GM20000 (cell line): ENCODE data around the gene PLIN4.

Experiments
- DNase-seq: peaks from one replicate; pipeline ENCODE4 v3.0.0; 2012; ENCODE audit warnings: low spot score
- TF ChIP-seq, protein P1 (sequence below): IDR thresholded peaks from 2 replicates; pipeline ENCODE4 v1.5.1; 2012; ENCODE audit warnings: mild to moderate bottlenecking, control low read depth; ENCODE audit errors: extremely low read depth, missing control alignments

The PLIN4 gene

DNA sequence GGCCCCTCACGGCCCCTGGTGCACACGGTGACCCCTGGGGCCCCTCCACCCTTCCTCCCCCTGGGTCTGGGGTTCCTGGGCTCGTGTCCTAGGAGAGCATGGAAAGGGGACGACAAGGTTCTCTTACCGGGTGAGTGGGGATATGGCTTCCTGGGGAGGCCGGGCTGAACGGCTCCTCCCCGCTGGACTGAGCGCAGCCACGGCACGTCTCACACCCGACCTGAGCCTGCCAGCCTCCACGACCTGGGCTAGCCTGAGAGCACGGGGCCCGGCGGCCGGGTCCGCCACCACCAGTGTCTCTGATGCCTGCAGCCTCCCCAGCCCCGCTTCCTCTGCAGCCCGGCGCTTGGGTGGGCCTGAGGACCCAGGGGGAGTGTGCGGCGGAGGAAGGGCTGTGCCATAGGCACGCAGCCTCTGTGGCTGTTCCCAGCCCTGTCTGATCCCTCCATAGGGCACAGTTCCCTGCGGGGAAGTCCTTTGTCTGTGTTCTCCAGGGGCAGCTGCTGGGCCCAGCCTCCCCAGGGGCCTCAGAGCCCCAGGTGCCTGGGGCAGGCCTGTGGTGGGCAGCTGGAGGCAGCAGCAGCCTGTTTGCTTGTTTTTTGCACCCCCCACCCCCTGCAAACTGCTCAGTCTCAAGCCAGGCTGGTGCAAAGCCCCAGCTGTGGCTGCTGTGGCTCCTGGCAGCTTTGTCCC, 15.0 kb downstream of the PLIN4 start:
- DNase-seq: no peak
- TF ChIP-seq, protein P1, sequence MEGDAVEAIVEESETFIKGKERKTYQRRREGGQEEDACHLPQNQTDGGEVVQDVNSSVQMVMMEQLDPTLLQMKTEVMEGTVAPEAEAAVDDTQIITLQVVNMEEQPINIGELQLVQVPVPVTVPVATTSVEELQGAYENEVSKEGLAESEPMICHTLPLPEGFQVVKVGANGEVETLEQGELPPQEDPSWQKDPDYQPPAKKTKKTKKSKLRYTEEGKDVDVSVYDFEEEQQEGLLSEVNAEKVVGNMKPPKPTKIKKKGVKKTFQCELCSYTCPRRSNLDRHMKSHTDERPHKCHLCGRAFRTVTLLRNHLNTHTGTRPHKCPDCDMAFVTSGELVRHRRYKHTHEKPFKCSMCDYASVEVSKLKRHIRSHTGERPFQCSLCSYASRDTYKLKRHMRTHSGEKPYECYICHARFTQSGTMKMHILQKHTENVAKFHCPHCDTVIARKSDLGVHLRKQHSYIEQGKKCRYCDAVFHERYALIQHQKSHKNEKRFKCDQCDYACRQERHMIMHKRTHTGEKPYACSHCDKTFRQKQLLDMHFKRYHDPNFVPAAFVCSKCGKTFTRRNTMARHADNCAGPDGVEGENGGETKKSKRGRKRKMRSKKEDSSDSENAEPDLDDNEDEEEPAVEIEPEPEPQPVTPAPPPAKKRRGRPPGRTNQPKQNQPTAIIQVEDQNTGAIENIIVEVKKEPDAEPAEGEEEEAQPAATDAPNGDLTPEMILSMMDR: no peak

DNA sequence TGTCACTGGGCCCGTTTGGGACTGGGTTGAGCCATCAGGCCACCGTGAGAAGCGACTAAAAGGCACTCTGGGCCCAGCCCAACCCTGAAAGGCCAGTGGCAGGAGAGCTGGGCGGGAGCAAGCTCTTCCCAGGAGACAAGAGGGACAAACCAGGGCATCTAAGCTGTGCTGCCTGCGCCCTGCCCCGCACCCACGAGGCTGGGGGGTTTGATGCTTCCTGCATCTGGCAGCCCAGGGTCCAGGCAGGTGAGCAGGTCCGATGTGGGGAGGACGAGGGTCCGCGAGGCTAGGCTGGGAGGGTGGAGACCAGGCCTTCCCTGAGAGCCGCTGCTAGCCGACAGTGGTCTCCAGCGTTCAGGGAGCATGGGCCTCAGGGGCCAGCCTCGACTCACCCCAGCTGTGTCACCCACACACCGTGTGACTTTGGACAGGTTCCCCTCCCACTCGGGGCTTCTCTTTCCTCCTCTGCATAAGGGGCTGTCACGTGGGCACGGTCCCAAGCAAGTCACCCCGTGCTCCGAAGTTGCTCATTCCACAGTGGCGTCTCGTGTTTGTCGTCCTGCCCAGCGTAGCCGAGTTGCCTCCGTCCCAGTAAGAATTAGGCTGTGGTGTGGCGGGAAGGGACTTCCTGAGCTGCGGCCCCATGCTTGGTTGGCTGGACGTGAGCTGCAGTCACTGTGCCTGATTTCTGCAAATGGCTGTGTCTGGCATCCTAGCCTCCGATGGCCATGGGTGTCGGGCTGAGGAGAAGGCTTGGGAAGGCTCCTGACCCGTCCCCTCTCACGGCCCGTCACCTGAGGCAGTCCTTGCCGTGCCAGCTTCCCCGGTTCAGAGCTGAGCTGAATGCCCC, 15.8 kb downstream of the PLIN4 start:
- no peak for DNase-seq
- TF ChIP-seq, protein P1: no peak

DNA sequence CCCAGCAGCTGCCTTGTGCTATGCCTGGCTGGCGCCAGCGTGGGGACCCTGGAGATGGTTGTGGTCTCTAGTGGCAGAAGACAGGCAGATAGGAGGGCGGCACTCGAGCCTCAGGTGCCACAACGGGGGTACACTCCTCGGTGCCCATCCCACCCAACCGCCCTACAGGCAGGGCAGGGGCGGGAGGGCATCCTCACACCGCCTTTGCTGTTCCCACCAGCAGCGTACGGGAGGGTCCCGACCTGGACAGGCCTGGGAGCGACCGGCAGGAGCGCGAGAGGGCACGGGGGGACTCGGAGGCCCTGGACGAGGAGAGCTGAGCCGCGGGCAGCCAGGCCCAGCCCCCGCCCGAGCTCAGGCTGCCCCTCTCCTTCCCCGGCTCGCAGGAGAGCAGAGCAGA, 16.6 kb downstream of the PLIN4 start:
- TF ChIP-seq, protein P1: no peak
- no peak for DNase-seq

DNA sequence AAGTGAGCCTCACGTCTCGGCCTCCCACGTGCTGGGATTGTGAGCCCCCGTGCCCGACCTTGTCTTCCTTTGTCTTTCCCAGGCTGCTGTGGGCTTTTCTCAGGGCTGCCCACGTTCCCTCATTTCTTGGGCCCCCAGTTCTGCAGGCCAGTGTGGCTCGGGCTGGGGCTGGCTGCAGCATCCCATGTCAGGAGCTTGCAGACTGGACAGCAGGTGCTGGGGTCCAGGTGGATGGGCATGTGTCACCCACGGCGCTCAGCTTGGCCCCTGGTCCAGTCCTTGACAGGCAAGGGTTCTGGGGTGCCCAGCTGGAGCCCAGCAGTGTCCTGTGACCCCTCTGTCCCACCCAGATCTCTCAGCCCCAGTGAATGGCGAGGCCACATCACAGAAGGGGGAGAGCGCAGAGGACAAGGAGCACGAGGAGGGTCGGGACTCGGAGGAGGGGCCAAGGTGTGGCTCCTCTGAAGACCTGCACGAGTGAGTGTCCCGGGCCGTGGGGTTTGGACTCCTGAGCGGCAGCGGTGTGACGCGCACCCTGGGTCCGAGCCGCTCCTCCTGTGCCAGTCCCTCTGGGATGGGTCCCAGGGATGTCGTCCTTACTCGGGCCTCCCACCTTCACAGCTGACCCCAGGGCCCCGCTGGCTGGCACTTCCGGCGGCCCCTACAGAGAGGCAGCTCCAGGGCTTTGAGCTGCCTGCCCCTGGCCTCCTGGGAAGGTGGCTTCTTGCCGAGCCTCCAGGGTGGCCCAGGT, 17.3 kb downstream of the PLIN4 start:
- DNase-seq: no peak
- TF ChIP-seq, protein P1: no peak

DNA sequence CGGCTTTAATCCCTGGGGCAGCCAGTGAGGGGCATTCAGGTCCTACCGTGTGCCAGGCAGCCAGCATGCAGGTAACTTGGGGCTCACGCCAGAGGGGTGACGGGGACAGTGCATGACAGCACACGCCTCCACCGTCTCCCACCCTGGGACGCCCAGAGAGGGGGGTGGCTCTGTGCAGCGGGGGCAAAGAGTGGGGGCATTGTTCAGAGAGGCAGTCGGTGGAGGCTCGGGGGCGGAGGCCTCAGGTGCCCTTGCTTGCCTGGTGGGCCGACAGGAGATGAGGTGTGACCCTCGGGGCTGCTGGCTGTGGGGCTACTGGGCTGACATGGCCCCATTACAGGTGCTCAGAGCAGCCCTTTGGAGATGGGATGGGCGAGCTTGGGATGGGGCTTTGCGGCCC, 18.4 kb downstream of the PLIN4 start:
- TF ChIP-seq, protein P1: no peak
- no peak for DNase-seq

DNA sequence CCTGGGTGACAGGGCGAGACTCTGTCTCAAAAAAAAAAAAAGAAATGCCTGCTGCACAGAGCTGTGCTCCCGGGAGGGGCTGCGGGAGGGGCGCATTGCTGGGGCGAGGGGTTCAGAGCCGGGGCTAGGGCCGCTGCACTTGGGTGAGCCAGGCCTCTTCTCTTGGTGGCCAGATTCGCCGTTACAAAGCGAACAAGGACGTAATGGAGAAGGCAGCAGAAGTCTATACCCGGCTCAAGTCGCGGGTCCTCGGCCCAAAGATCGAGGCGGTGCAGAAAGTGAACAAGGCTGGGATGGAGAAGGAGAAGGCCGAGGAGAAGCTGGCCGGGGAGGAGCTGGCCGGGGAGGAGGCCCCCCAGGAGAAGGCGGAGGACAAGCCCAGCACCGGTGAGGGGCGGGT, 19.0 kb downstream of the PLIN4 start:
- TF ChIP-seq, protein P1: no peak
- no peak for DNase-seq

DNA sequence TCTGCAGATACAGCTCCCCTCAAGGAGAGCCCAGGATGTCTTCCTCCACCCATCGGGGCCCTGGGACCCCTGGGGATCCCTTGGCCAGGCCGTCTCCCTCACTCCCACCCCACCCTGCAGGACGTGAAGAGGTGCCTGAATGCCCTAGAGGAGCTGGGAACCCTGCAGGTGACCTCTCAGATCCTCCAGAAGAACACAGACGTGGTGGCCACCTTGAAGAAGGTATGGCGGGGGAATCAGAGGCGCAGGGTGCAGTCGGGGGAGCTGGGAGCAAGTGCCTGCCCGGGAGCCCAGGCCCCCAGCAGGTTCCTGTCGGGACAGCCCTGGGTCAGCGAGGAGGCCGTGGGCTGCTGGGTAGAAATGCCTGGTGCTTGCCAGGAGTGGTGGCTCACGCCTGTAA, 19.6 kb downstream of the PLIN4 start:
- TF ChIP-seq, protein P1: no peak
- DNase-seq: no peak
